Measurements from ENCODE around the gene UBTF.

DNA sequence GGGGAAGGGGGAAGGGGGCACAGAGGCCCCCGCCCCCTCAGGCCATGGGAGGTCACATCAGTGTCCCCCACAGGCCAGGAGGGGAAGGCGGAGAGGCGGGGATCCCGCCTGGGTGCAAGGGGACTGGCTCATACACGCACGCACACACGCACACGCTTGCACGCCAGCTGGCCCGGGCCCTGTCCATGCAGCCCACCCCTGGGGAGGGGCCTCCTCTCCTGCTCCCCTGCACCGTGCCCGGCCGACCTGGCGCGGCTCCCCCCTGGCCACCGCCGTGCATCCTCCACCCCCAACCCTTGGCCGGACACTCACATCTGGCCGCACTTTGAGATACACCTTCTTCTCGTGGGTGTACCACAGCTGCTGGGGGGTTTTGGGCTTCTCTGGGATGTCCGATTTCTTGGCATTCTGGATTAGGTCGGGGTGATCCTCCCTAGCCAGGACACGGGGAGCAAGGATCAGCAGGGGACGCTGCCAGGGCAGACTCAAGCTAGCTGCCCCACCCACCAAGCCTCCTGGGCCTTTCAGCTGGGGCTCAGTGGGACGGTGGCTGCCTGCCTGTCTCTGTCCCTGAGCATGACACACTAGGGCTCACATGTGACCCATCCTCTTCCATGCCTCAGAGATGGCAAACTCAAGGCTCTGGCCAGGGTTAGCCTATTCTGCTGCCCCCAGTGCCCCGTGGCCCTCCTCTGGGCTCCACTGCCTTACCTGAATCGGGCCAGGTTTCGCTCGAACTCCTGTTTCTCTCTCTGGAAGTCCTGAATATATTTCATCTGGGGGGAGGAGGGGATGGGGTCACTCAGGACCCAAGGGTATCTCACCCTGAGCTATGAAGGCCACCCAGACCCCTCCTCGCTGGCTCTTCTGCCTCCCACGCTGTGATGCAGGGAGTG is 6.7 kb downstream of the UBTF start:
- no peak for TF ChIP-seq POLR2A (IDR thresholded peaks at IDR 0.05)
- TF ChIP-seq, protein P1, sequence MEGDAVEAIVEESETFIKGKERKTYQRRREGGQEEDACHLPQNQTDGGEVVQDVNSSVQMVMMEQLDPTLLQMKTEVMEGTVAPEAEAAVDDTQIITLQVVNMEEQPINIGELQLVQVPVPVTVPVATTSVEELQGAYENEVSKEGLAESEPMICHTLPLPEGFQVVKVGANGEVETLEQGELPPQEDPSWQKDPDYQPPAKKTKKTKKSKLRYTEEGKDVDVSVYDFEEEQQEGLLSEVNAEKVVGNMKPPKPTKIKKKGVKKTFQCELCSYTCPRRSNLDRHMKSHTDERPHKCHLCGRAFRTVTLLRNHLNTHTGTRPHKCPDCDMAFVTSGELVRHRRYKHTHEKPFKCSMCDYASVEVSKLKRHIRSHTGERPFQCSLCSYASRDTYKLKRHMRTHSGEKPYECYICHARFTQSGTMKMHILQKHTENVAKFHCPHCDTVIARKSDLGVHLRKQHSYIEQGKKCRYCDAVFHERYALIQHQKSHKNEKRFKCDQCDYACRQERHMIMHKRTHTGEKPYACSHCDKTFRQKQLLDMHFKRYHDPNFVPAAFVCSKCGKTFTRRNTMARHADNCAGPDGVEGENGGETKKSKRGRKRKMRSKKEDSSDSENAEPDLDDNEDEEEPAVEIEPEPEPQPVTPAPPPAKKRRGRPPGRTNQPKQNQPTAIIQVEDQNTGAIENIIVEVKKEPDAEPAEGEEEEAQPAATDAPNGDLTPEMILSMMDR (IDR thresholded peaks at IDR 0.05) = no peak
